ENCODE results near the gene CMKLR1.

The CMKLR1 gene

GRCh38 chr12:108299980-108300696 lies 39.0 kb downstream of the CMKLR1 start:
- no peak for DNase-seq (ENCODE audit: low read depth, low spot score)

- no peak for DNase-seq (ENCODE audit: low read depth, low spot score)
These were observed 39.6 kb downstream of the CMKLR1 start for GRCh38 chr12:108299516-108299915.

- DNase-seq (ENCODE audit: low read depth, low spot score), result no peak
These were observed 40.3 kb downstream of the CMKLR1 start for GRCh38 chr12:108298761-108299275.

GRCh38 chr12:108297895-108298760 lies 41.0 kb downstream of the CMKLR1 start:
- DNase-seq (ENCODE audit: low read depth, low spot score), result no peak

- no peak for DNase-seq (ENCODE audit: low read depth, low spot score)
These were observed 41.7 kb downstream of the CMKLR1 start for GRCh38 chr12:108297424-108297823.

GRCh38 chr12:108296945-108297344 lies 42.2 kb downstream of the CMKLR1 start:
- no peak for DNase-seq (ENCODE audit: low read depth, low spot score)

- no peak for DNase-seq (ENCODE audit: low read depth, low spot score)
These were observed 43.5 kb downstream of the CMKLR1 start for GRCh38 chr12:108295641-108296040.

GRCh38 chr12:108289350-108290161 lies 49.6 kb downstream of the CMKLR1 start:
- DNase-seq (ENCODE audit: low read depth, low spot score), result peak; percentile 76

- no peak for DNase-seq (ENCODE audit: low read depth, low spot score)
These were observed 51.9 kb downstream of the CMKLR1 start for GRCh38 chr12:108287227-108287626.

- no peak for DNase-seq (ENCODE audit: low read depth, low spot score)
These were observed 54.1 kb downstream of the CMKLR1 start for GRCh38 chr12:108285016-108285415.

GRCh38 chr12:108284163-108284562 lies 54.9 kb downstream of the CMKLR1 start:
- DNase-seq (ENCODE audit: low read depth, low spot score), result no peak

- DNase-seq (ENCODE audit: low read depth, low spot score), result no peak
These were observed 56.4 kb downstream of the CMKLR1 start for GRCh38 chr12:108282676-108283075.

GRCh38 chr12:108282160-108282559 lies 57.0 kb downstream of the CMKLR1 start:
- DNase-seq (ENCODE audit: low read depth, low spot score), result no peak

- no peak for DNase-seq (ENCODE audit: low read depth, low spot score)
These were observed 61.5 kb downstream of the CMKLR1 start for GRCh38 chr12:108277613-108278012.

- DNase-seq (ENCODE audit: low read depth, low spot score), result no peak
These were observed 65.9 kb downstream of the CMKLR1 start for GRCh38 chr12:108273217-108273616.

- no peak for DNase-seq (ENCODE audit: low read depth, low spot score)
These were observed 66.9 kb downstream of the CMKLR1 start for GRCh38 chr12:108271951-108272872.

- DNase-seq (ENCODE audit: low read depth, low spot score), result no peak
These were observed 68.3 kb downstream of the CMKLR1 start for GRCh38 chr12:108270849-108271143.

- no peak for DNase-seq (ENCODE audit: low read depth, low spot score)
These were observed 68.9 kb downstream of the CMKLR1 start for GRCh38 chr12:108270035-108270848.

- DNase-seq (ENCODE audit: low read depth, low spot score), result no peak
These were observed 69.9 kb downstream of the CMKLR1 start for GRCh38 chr12:108269224-108269623.

GRCh38 chr12:108268397-108268796 lies 70.7 kb downstream of the CMKLR1 start:
- no peak for DNase-seq (ENCODE audit: low read depth, low spot score)
